ENCODE results near the gene NFIC.

DNA sequence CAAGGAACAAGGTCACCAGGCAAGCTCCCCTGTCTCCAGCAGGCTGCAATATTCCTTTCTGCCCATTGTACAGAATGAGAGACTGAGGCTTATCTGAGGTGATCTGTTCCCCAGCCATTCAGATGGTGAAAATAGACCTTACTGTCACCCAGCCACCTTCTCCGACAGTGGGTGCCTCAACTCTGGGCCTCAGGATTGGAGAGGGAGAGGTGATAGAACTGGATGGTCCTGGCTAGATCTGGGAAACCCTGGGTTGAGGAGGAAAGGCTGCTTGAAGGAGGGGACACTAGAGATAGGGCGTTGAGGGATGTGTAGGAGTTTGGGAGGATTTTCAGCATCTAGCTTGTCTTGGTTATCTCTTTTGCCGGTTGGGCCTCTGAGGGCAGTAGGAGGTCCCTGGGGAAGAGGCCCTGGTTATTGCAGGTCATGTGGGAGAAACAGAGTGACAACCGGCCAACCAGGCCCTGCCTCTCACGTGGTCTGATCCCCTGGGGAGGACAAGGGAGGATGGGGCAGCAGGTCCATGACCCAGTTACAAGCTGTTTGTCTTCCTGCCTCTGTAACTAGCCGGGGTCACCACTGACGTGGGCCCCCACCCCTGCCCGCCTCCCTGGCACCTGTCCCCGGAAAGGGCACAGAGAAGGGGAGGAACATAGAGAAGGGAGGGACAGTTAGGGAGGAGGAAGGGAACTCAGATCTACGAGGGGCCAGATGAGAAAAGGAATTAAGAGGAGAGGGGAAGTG is 8.2 kb downstream of the NFIC start:
- TF ChIP-seq, protein P1, sequence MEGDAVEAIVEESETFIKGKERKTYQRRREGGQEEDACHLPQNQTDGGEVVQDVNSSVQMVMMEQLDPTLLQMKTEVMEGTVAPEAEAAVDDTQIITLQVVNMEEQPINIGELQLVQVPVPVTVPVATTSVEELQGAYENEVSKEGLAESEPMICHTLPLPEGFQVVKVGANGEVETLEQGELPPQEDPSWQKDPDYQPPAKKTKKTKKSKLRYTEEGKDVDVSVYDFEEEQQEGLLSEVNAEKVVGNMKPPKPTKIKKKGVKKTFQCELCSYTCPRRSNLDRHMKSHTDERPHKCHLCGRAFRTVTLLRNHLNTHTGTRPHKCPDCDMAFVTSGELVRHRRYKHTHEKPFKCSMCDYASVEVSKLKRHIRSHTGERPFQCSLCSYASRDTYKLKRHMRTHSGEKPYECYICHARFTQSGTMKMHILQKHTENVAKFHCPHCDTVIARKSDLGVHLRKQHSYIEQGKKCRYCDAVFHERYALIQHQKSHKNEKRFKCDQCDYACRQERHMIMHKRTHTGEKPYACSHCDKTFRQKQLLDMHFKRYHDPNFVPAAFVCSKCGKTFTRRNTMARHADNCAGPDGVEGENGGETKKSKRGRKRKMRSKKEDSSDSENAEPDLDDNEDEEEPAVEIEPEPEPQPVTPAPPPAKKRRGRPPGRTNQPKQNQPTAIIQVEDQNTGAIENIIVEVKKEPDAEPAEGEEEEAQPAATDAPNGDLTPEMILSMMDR (IDR thresholded peaks at IDR 0.05; ENCODE audit: low read depth, low read length, missing input control) = no peak
- peak; percentile 94 for TF ChIP-seq SP1 (IDR thresholded peaks at IDR 0.05)
- no peak for TF ChIP-seq FOXA1 (IDR thresholded peaks at IDR 0.05)
- TF ChIP-seq GABPA (IDR thresholded peaks at IDR 0.05 in 1 of 2, conservative IDR thresholded peaks at IDR 0.05 in 1 of 2) = no peak
- TF ChIP-seq, protein P2, sequence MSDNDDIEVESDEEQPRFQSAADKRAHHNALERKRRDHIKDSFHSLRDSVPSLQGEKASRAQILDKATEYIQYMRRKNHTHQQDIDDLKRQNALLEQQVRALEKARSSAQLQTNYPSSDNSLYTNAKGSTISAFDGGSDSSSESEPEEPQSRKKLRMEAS (IDR thresholded peaks at IDR 0.05) = peak; percentile 87
- no peak for TF ChIP-seq TAF1 (conservative IDR thresholded peaks at IDR 0.05)
- TF ChIP-seq YY1 (IDR thresholded peaks at IDR 0.05) = peak; percentile 21
- peak in 1 of 2 donors; percentile 65 for TF ChIP-seq RAD21 (IDR thresholded peaks at IDR 0.05)
- TF ChIP-seq JUND (IDR thresholded peaks at IDR 0.05) = peak in 1 of 2 donors; percentile 41
- TF ChIP-seq, protein P3, sequence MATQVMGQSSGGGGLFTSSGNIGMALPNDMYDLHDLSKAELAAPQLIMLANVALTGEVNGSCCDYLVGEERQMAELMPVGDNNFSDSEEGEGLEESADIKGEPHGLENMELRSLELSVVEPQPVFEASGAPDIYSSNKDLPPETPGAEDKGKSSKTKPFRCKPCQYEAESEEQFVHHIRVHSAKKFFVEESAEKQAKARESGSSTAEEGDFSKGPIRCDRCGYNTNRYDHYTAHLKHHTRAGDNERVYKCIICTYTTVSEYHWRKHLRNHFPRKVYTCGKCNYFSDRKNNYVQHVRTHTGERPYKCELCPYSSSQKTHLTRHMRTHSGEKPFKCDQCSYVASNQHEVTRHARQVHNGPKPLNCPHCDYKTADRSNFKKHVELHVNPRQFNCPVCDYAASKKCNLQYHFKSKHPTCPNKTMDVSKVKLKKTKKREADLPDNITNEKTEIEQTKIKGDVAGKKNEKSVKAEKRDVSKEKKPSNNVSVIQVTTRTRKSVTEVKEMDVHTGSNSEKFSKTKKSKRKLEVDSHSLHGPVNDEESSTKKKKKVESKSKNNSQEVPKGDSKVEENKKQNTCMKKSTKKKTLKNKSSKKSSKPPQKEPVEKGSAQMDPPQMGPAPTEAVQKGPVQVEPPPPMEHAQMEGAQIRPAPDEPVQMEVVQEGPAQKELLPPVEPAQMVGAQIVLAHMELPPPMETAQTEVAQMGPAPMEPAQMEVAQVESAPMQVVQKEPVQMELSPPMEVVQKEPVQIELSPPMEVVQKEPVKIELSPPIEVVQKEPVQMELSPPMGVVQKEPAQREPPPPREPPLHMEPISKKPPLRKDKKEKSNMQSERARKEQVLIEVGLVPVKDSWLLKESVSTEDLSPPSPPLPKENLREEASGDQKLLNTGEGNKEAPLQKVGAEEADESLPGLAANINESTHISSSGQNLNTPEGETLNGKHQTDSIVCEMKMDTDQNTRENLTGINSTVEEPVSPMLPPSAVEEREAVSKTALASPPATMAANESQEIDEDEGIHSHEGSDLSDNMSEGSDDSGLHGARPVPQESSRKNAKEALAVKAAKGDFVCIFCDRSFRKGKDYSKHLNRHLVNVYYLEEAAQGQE (IDR thresholded peaks at IDR 0.05) = peak; percentile 12
- TF ChIP-seq, protein P4, sequence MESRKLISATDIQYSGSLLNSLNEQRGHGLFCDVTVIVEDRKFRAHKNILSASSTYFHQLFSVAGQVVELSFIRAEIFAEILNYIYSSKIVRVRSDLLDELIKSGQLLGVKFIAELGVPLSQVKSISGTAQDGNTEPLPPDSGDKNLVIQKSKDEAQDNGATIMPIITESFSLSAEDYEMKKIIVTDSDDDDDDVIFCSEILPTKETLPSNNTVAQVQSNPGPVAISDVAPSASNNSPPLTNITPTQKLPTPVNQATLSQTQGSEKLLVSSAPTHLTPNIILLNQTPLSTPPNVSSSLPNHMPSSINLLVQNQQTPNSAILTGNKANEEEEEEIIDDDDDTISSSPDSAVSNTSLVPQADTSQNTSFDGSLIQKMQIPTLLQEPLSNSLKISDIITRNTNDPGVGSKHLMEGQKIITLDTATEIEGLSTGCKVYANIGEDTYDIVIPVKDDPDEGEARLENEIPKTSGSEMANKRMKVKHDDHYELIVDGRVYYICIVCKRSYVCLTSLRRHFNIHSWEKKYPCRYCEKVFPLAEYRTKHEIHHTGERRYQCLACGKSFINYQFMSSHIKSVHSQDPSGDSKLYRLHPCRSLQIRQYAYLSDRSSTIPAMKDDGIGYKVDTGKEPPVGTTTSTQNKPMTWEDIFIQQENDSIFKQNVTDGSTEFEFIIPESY (IDR thresholded peaks at IDR 0.05) = peak; percentile 73
